CMK (cell line): Measurements from ENCODE around the gene C16orf95.
"Not testable (repeated sequence)": the region's sequence is repeated elsewhere in the genome, so short reads cannot be mapped to it uniquely, and the experiment has no call there.

Experiments used
- DNase-seq: peaks from one replicate; pipeline ENCODE4 v3.0.0-alpha.2; 2010; ENCODE audit warnings: low read depth

The C16orf95 gene

GRCh38 chr16:87316923-87317749 is at the start of gene C16orf95:
TSS of gene C16orf95 (minus strand) at chr16:87317392. CDS start at chr16:87317242, 150 bp downstream.
- DNase-seq: peak; percentile 93

GRCh38 chr16:87366930-87367329 is 49.7 kb upstream of the C16orf95 start:
- no peak for DNase-seq

- no peak for DNase-seq
Observed at GRCh38 chr16:87366288-87366687, 49.1 kb upstream of the C16orf95 start.

GRCh38 chr16:87365021-87365713 is 48.0 kb upstream of the C16orf95 start:
- DNase-seq: no peak

- DNase-seq: no peak
Observed at GRCh38 chr16:87363771-87364455, 46.7 kb upstream of the C16orf95 start.

- not testable (repeated sequence) for DNase-seq
Observed at GRCh38 chr16:87362828-87363559, 45.8 kb upstream of the C16orf95 start.

GRCh38 chr16:87361916-87362619 is 44.9 kb upstream of the C16orf95 start:
- DNase-seq: no peak

GRCh38 chr16:87360862-87361610 is 43.8 kb upstream of the C16orf95 start:
- no peak for DNase-seq

GRCh38 chr16:87359121-87359520 is 41.9 kb upstream of the C16orf95 start:
- DNase-seq: no peak

GRCh38 chr16:87358696-87359095 is 41.5 kb upstream of the C16orf95 start:
- DNase-seq: no peak

- no peak for DNase-seq
Observed at GRCh38 chr16:87358250-87358649, 41.1 kb upstream of the C16orf95 start.

GRCh38 chr16:87356491-87356853 is 39.3 kb upstream of the C16orf95 start:
- DNase-seq: no peak

GRCh38 chr16:87353613-87354012 is 36.4 kb upstream of the C16orf95 start:
- DNase-seq: no peak

- no peak for DNase-seq
Observed at GRCh38 chr16:87352818-87353217, 35.6 kb upstream of the C16orf95 start.

- no peak for DNase-seq
Observed at GRCh38 chr16:87351320-87351698, 34.1 kb upstream of the C16orf95 start.

GRCh38 chr16:87350681-87351319 is 33.6 kb upstream of the C16orf95 start:
- no peak for DNase-seq

- no peak for DNase-seq
Observed at GRCh38 chr16:87350031-87350430, 32.8 kb upstream of the C16orf95 start.

GRCh38 chr16:87348616-87349157 is 31.5 kb upstream of the C16orf95 start:
- no peak for DNase-seq

GRCh38 chr16:87347932-87348615 is 30.9 kb upstream of the C16orf95 start:
- DNase-seq: no peak
